ENCODE results near the gene NAXD.

Gene NAXD

DNA sequence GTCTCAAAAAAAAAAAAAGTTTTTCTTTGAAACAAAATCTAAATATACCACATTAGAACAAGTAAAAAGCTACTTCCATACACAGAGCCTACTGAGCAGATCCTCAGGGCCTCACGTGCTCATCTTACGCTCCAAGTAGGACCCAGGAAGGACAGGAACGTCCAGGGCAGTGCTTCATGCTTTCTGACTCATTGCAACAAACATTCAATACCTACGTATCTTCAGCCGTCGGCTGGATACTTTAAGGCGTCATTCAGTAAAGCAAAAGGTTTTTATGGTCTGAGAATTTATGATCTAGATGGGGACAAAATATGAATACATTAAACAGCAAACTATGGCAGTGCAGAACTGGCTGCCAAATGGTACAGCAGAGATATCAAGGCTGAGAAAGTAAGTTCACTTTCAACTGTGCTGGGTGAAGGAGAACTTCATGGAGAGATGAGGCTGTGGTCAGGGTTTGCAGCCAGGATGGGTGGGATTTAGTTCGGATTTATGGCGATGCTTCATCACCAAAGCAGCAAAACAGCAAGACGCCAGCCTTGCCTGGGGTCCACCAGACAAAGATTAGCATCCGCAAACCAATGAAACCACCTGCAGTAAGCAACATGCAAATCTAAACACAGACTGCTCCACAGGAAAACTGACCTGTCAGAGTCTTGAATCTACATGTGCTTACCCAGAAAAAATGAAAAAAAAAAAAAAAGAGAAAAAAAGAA, 70.1 kb downstream of the NAXD start:
- no peak for ATAC-seq
- TF ChIP-seq OSR1 (CRISPR knock-in tag; IDR thresholded peaks at IDR 0.05) (no peak), ARNTL (CRISPR knock-in tag; IDR thresholded peaks at IDR 0.05; ENCODE audit: borderline replicate concordance, low read depth) (no peak), SNAI2 (CRISPR knock-in tag; IDR thresholded peaks at IDR 0.05) (no peak), ZNF70 (CRISPR knock-in tag; IDR thresholded peaks at IDR 0.05) (no peak), TOX (CRISPR knock-in tag; IDR thresholded peaks at IDR 0.05; ENCODE audit: borderline replicate concordance) (no peak)
- TF ChIP-seq, protein P1, sequence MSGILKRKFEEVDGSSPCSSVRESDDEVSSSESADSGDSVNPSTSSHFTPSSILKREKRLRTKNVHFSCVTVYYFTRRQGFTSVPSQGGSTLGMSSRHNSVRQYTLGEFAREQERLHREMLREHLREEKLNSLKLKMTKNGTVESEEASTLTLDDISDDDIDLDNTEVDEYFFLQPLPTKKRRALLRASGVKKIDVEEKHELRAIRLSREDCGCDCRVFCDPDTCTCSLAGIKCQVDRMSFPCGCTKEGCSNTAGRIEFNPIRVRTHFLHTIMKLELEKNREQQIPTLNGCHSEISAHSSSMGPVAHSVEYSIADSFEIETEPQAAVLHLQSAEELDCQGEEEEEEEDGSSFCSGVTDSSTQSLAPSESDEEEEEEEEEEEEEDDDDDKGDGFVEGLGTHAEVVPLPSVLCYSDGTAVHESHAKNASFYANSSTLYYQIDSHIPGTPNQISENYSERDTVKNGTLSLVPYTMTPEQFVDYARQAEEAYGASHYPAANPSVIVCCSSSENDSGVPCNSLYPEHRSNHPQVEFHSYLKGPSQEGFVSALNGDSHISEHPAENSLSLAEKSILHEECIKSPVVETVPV (CRISPR knock-in tag; IDR thresholded peaks at IDR 0.05) = no peak

DNA sequence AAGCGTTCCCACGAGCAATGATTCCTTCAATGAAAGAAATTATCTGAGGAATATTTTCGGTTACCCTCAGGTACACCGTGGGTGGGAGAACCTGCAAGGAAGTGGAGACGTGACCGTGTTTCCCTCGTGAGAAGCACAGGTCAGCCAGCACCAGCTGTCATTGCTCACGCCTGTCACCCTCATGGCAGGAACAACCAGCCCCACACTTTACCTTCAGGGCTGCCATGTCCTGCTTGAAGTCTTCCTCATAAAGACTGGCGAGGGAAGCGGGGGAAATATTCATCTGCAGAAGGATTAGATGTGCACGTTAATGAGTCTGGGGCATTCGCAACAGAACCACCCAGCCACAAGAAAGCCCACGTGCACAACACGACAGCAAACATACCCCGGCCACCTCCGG, 72.4 kb downstream of the NAXD start:
- ATAC-seq = no peak
- TF ChIP-seq GLIS3 (CRISPR knock-in tag; IDR thresholded peaks at IDR 0.05) = no peak
- TF ChIP-seq POU6F1 (CRISPR knock-in tag; IDR thresholded peaks at IDR 0.05; ENCODE audit: borderline replicate concordance, low read depth) = no peak
- no peak for TF ChIP-seq BACH2 (CRISPR knock-in tag; IDR thresholded peaks at IDR 0.05; ENCODE audit: borderline replicate concordance)
- no peak for TF ChIP-seq TOX (CRISPR knock-in tag; IDR thresholded peaks at IDR 0.05; ENCODE audit: borderline replicate concordance)

DNA sequence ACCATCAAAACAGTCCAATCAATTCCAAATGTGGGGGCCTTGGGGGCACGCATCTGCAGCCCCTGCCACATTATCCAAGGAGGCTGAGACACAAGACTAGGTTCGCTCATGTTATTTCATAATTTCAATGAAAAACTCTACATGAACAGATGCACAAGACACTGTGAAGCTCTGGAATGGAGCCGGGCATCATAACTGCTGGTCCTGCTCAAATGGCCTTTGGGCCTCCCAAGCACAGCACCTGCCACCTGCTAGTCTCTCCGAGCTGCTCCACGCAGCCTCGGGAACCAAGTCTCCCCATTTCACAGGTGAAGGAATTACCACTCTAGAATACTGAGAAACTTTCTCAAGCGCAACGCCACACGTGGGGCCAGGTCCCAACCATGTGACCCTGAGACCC, 73.7 kb downstream of the NAXD start:
- ATAC-seq = no peak
- TF ChIP-seq RARB (CRISPR knock-in tag; IDR thresholded peaks at IDR 0.05) (no peak), POU6F1 (CRISPR knock-in tag; IDR thresholded peaks at IDR 0.05; ENCODE audit: borderline replicate concordance, low read depth) (no peak), ZC3H10 (CRISPR knock-in tag; IDR thresholded peaks at IDR 0.05) (no peak), GLIS3 (CRISPR knock-in tag; IDR thresholded peaks at IDR 0.05) (no peak), PATZ1 (CRISPR knock-in tag; IDR thresholded peaks at IDR 0.05; ENCODE audit: borderline replicate concordance) (no peak), ZFP3 (CRISPR knock-in tag; IDR thresholded peaks at IDR 0.05) (no peak), SNAI2 (CRISPR knock-in tag; IDR thresholded peaks at IDR 0.05) (no peak), TOX (CRISPR knock-in tag; IDR thresholded peaks at IDR 0.05; ENCODE audit: borderline replicate concordance) (no peak), ZFP30 (CRISPR knock-in tag; IDR thresholded peaks at IDR 0.05) (no peak)

All from SK-N-SH treated with all-trans-retinoic acid at 6 μM for 48 hours (cell line).